Ishikawa (cell line): ENCODE data around the gene OR9Q1.

ENCODE experiments used
- CEBPB ChIP-seq: IDR thresholded peaks from 2 replicates; pipeline ENCODE4 v1.6.1; 2012
- CREB1 ChIP-seq: IDR thresholded peaks from 2 replicates; pipeline ENCODE4 v1.6.1; 2012; ENCODE audit warnings: low read depth
- EGR1 ChIP-seq: IDR thresholded peaks from 2 replicates; pipeline ENCODE4 v1.6.1; 2012
- EP300 ChIP-seq: IDR thresholded peaks from 2 replicates; pipeline ENCODE4 v1.6.1; 2012; ENCODE audit warnings: borderline replicate concordance
- FOXM1 ChIP-seq: IDR thresholded peaks from 2 replicates; pipeline ENCODE4 v1.6.1; 2012; ENCODE audit warnings: low read depth, borderline replicate concordance
- NFIC ChIP-seq: IDR thresholded peaks from 2 replicates; pipeline ENCODE4 v1.6.1; 2012
- RAD21 ChIP-seq: IDR thresholded peaks from 2 replicates; pipeline ENCODE4 v1.6.1; 2012; ENCODE audit warnings: low read depth
- TAF1 ChIP-seq: IDR thresholded peaks from 2 replicates; pipeline ENCODE4 v1.6.1; 2012; ENCODE audit warnings: low read depth, mild to moderate bottlenecking
- TCF12 ChIP-seq: IDR thresholded peaks from 2 replicates; pipeline ENCODE4 v1.6.1; 2012; ENCODE audit warnings: low read depth
- TEAD4 ChIP-seq: IDR thresholded peaks from 2 replicates; pipeline ENCODE4 v1.6.1; 2012
- YY1 ChIP-seq: IDR thresholded peaks from 2 replicates; pipeline ENCODE4 v1.6.1; 2012; ENCODE audit warnings: low read depth
- ZBTB7A ChIP-seq: IDR thresholded peaks from 2 replicates; pipeline ENCODE4 v1.6.1; 2012; ENCODE audit warnings: low read depth
- TF ChIP-seq, protein P1 (sequence below): IDR thresholded peaks from 2 replicates; pipeline ENCODE4 v1.6.1; 2012
- TF ChIP-seq, protein P2 (sequence below): IDR thresholded peaks from 2 replicates; pipeline ENCODE4 v1.6.1; 2012; ENCODE audit warnings: low read depth, mild to moderate bottlenecking
- TF ChIP-seq, protein P3 (sequence below): IDR thresholded peaks from 2 replicates; pipeline ENCODE4 v1.6.1; 2012

OR9Q1 gene

DNA sequence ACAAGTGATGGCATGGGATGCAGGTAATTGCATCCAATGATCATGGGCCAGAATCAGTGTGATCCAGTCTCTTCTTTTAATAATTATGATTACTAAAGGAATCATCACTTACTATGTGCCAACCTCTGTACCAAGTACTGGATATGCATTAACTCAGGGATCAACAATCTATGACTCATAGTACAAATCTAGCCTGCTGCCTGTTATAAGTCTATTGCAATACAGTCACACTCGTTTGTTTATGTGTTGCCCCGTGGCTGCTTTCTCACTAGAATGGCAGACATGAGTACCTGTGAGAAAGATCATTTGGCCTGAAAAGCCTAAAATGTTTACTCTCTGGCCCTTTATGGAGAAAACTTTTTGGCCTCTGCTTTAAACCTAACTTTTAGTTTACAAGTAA is 52.1 kb downstream of the OR9Q1 start:
- TF ChIP-seq RAD21 (no peak), CEBPB (no peak), EP300 (no peak), EGR1 (no peak), YY1 (no peak)

DNA sequence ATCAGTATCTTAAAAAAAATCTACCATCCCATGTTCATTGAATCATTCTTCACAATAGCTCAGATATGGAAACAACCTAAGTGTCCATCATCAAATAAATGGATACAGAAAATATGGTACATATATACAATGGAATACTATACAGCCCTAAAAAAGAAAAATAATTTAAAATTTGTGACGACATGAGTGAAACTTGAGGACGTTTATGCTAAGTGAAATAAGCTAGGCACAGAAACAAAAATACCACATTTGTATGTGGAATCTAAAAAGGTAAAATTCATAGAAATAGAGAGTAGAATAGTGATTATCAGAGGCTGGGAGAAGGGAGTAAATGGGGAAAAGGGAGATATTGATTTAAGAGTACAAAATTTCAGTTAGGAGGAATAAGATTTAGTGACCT is 62.8 kb downstream of the OR9Q1 start:
- no peak for TF ChIP-seq ZBTB7A
- TF ChIP-seq EGR1 = no peak
- TF ChIP-seq, protein P1, sequence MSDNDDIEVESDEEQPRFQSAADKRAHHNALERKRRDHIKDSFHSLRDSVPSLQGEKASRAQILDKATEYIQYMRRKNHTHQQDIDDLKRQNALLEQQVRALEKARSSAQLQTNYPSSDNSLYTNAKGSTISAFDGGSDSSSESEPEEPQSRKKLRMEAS = no peak
- TF ChIP-seq EP300 = no peak
- TF ChIP-seq NFIC = no peak
- TF ChIP-seq CREB1 = no peak
- no peak for TF ChIP-seq CEBPB
- TF ChIP-seq RAD21 = no peak
- TF ChIP-seq TEAD4 = no peak

- no peak for TF ChIP-seq EGR1
- TF ChIP-seq, protein P1 = no peak
- TF ChIP-seq CEBPB = no peak
- TF ChIP-seq TAF1 = no peak
Measured at GRCh38 chr11:58097437-58097836, 73.8 kb downstream of the OR9Q1 start.

GRCh38 chr11:58121096-58121495 is 97.4 kb downstream of the OR9Q1 start:
- TF ChIP-seq ZBTB7A (no peak), EP300 (no peak), CREB1 (no peak), EGR1 (no peak)

DNA sequence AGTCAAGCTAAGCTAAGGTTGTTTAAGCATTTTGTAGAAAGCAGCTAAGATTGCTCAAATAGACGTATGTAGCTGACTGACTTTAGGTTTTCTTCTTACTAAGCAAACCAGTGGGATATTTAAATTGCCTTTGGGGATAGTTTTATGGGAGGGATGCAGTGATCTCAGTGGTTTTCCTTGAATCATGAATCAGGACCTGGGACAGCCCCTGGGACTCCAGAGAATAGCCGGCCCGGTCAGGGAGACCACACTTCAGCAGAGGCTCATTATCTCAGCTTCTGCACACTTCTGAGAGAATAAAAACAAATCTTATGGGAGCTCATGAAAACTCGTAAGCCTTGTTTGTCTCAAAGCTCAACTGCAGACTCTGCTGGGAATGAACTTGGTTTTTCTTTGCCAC is 101.8 kb downstream of the OR9Q1 start, which contains the start of gene OR9I1:
Gene OR9I1, minus strand, starts transcription at position 62 of the 400 bp plus-strand sequence. CDS start 6,086 bp downstream, outside the sequence.
- no peak for TF ChIP-seq NFIC
- TF ChIP-seq EP300 = no peak
- TF ChIP-seq CREB1 = no peak
- no peak for TF ChIP-seq EGR1
- TF ChIP-seq, protein P2, sequence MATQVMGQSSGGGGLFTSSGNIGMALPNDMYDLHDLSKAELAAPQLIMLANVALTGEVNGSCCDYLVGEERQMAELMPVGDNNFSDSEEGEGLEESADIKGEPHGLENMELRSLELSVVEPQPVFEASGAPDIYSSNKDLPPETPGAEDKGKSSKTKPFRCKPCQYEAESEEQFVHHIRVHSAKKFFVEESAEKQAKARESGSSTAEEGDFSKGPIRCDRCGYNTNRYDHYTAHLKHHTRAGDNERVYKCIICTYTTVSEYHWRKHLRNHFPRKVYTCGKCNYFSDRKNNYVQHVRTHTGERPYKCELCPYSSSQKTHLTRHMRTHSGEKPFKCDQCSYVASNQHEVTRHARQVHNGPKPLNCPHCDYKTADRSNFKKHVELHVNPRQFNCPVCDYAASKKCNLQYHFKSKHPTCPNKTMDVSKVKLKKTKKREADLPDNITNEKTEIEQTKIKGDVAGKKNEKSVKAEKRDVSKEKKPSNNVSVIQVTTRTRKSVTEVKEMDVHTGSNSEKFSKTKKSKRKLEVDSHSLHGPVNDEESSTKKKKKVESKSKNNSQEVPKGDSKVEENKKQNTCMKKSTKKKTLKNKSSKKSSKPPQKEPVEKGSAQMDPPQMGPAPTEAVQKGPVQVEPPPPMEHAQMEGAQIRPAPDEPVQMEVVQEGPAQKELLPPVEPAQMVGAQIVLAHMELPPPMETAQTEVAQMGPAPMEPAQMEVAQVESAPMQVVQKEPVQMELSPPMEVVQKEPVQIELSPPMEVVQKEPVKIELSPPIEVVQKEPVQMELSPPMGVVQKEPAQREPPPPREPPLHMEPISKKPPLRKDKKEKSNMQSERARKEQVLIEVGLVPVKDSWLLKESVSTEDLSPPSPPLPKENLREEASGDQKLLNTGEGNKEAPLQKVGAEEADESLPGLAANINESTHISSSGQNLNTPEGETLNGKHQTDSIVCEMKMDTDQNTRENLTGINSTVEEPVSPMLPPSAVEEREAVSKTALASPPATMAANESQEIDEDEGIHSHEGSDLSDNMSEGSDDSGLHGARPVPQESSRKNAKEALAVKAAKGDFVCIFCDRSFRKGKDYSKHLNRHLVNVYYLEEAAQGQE = peak; percentile 70

DNA sequence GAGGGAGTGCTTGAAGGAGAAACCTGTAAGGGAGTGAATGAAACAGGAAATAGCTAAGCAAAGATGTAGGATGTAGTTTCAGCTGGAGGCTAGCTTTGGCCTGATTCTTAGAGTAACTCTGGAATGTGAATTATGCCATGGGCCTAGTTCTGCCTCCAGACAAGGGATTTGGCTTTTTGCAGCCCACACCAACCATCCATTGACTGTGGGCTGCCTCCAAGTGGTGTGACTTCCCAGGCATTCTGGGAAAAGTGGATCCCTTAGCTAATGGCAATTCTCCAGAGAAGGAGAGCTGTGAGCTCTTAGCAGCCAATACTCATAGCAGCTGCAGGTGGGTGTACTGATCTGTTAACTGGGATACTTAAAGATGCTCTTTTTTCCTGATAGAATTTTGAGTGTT is 103.7 kb downstream of the OR9Q1 start:
- TF ChIP-seq EP300 (no peak), FOXM1 (no peak), TCF12 (no peak), CEBPB (no peak), CREB1 (no peak), TEAD4 (no peak), NFIC (no peak), RAD21 (no peak), YY1 (no peak), TAF1 (no peak)
- TF ChIP-seq, protein P1 = no peak
- TF ChIP-seq, protein P3, sequence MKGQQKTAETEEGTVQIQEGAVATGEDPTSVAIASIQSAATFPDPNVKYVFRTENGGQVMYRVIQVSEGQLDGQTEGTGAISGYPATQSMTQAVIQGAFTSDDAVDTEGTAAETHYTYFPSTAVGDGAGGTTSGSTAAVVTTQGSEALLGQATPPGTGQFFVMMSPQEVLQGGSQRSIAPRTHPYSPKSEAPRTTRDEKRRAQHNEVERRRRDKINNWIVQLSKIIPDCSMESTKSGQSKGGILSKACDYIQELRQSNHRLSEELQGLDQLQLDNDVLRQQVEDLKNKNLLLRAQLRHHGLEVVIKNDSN = no peak

DNA sequence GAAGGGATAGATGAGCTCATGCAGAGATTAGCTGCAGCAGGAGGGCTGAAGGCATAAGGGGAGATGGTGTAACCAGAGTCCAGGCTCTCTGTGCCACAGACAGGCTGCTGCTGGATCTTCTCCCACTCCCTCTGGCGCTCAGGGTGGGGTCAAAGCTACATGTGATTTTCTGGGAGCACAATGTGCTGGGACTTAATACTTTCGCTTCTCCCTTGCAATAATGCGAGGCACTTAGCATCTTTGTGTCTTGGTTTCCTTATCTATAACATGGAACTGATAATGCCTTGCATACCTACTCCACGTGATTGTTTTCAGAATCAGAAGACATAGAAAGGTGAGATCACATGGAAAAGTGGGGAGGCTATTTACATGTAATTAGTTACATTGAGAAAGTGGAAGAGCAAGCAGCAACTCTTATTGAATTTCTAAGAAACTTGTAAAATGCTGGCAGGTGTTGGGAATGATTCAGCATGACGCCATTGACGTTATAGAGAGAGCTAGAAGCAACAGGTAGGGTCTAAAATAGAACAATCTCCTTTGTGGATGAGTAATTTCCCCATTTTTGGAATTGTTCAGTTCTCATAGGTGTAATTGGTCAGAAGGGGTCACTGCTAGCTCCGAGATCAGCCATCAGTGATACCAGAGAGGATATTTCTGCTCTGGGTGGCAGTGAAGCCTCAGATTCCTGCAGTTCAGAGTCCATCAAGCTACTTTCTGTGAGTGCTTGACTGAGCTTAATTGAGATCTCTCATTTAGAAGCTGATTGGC is 109.8 kb downstream of the OR9Q1 start:
- no peak for TF ChIP-seq EP300
- no peak for TF ChIP-seq YY1
- TF ChIP-seq CREB1 = no peak
- no peak for TF ChIP-seq TCF12
- TF ChIP-seq, protein P2 = no peak
